ENCODE results near the gene FBXL7.

FBXL7 gene

GRCh38 chr5:15727375-15727774 is 227.4 kb downstream of the FBXL7 start:
- DNase-seq = no peak

DNA sequence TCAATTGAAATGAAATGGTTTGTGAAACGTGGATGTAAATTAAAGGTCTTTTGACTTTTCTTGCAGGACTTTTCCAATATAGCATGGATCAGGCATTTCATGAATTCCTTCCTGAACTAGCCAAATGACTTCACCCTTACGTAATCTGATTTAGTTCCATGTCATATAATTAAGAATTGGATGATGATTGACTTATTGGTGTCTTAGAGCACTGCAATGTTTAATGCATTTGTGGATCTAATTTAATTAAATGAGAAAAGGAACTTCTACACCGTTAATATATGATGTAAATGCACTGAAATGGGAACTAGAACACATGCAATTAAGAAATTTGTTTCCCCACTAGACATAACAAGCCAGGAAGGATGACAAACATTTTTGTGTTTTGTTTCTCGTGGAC is 228.8 kb downstream of the FBXL7 start:
- DNase-seq = no peak

DNA sequence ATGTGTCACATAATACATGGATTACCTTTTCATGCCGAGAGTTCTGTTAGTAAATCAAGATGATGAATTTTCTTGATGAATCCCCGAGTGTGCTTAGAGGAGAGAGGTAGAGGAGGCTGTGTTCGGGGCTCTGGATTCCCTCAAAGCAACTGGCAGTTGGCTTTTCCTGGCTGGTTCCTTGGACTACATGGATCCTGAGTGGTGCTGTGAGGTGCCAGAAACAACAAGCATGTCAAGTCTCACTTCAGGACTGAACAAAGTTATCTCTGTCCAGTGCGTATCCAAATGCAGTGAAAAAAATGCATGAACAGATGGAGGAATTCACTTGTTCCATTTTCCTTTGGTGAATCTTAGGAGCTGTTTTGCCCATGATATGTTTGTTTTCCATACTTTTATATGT is 231.7 kb downstream of the FBXL7 start:
- DNase-seq = no peak

DNA sequence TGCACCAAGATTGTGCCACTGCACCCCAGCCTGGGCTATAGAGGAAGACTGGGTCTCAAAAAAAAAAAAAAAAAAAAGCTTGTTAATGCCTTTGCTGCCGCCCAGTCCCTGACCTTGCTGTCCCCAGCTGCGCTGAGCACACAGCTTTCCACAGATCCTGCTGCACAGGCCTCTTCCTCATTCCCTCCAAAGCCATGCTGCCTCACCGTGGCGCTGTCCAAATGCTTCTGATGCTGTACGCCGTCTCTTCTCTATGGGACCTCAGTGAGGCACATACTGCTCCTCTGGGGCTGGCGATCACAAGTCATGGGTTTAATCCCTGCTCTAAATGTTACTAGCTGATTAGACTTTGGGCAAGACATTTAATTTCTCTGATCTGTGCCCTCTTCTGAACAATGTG is 234.1 kb downstream of the FBXL7 start:
- DNase-seq = no peak

DNA sequence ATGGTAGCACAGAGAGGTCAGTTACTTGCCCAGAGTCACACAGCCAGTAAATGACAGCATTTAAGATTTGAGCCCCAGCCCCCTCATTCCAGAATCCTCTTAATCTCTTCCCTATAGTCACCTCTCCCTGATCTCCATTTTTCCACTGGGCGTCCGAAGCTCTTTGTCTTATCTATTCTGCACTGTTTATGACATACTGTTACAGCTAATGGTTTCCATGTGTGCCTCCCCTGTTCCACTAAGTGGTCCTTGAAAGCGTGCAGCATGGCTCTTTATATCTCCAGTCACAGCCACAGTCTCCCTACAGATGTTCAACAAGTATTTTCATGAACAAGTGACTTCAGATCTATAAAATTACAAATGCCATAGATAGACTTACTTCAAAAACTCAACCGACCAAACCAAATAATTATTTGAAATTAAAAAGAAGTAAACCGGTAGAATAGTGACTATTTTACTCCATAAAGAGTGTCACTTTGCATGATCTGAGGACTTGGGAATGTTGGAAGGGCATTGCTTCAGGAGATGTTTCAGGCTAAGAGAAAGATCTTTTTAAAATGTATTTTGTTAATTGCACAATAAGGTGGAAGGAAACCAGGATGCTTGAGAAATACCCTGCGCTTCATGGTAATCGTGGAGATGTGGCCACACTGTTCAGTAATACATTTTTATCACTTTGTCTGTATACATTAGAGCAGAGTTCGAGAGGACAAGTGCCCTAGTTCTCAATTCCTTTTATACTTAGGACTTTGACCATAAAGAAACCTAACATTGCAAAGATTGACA is 237.2 kb downstream of the FBXL7 start:
- DNase-seq = no peak

GRCh38 chr5:15737871-15738664 is 238.1 kb downstream of the FBXL7 start:
- DNase-seq = no peak

- DNase-seq = no peak
These were observed 240.4 kb downstream of the FBXL7 start for GRCh38 chr5:15740383-15740782.

DNA sequence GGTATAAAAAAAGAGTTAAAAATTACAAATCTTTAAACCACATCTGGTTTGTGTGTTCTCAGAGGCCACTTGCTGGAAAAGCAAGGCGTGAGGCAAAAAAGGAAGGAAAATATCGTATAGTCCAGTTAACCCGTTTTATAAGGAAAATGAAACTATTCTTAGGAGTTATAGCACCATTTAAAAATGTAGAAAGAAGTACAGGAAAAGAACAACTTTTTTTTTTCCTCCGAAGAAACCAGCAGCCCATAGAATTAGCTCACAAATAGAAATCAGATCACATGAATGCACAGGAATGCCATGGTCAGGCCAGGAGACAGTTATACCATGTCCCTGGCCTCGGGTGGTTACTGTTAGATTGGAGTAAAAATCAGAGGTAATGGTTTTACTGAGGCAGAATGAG is 241.6 kb downstream of the FBXL7 start:
- DNase-seq = no peak

- no peak for DNase-seq
These were observed 246.9 kb downstream of the FBXL7 start for GRCh38 chr5:15746833-15747232.

DNA sequence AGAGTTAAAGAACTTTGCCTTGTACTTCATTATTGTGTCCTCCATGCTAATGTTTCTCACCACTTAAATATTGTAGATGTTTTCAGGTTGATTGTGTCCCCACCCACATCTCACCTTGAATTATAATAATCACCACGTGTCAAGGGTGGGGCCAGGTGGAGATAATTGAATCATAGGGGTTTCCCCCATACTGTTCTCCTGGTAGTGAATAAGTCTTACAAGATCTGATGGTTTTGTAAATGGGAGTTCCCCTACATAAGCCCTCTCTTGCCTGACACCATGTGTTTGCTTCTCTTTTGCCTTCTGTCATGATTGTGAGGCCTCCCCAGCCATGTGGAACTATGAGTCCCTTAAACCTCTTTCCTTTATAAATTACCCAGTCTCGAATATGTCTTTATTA is 248.3 kb downstream of the FBXL7 start:
- no peak for DNase-seq

- DNase-seq = no peak
These were observed 252.8 kb downstream of the FBXL7 start for GRCh38 chr5:15752663-15753285.

- no peak for DNase-seq
These were observed 253.8 kb downstream of the FBXL7 start for GRCh38 chr5:15753752-15754151.

DNA sequence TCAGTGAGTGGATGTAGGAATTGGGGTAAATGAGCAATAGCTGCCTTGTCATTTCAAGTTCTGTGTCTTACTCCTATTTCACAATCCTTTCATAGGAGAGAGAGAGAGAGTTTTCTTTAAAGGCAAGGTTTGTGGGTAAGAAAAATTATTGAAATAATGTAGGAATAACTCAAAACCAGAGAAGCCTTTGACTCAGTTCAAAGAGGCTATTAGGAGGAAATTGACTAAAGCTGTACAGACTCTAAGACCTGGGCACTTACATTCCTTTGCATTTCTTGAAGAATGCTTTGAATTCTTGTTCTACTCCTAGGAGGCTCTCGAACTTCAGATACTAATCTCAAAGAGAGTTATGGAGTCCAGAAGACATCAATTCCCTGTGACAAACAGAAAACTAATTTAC is 257.1 kb downstream of the FBXL7 start:
- no peak for DNase-seq

GRCh38 chr5:15757619-15758018 is 257.6 kb downstream of the FBXL7 start:
- DNase-seq = no peak

- no peak for DNase-seq
These were observed 262.7 kb downstream of the FBXL7 start for GRCh38 chr5:15762668-15763067.

GRCh38 chr5:15763754-15764153 is 263.8 kb downstream of the FBXL7 start:
- DNase-seq = no peak

- DNase-seq = no peak
These were observed 269.0 kb downstream of the FBXL7 start for GRCh38 chr5:15768936-15769335.

GRCh38 chr5:15772131-15772530 is 272.2 kb downstream of the FBXL7 start:
- no peak for DNase-seq

DNA sequence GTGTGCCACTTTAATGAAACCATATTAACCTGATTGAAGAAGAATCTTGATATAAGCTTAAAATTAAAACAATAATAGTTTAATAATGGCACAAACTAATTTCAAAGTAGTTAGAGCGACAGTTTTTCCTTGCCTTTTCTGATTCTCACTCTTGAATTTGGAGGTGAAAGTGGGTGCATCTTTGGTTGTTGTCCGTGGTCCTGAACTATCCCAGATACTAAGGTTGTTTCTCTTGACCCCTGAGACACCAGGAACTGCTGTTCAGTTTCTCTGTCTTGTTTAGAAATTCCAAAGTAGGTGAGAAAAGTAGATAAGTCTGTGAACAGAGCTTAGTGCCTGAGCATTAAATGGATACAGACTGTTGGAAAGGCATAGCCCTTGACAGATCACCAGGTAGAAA is 274.7 kb downstream of the FBXL7 start:
- no peak for DNase-seq

GRCh38 chr5:15776346-15776745 is 276.4 kb downstream of the FBXL7 start:
- no peak for DNase-seq

DNA sequence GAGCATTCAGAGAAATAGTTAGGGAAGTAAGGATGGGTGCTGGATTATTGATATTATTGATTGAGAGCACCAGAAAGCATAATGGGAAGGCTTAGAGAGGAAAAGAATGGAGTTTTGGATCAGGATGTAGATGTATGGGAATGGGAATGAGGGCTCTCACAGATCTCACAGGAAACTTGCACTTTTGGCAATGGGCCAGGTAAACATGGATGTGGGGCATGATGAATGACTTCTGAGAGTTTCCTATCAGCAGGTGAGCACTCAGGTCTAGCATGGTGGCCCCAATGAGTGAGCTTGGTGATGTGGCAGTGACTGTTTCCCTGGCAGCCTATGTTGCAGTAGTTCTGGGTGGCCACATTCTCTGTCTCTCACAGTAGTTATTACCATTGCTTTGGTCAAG is 283.8 kb downstream of the FBXL7 start:
- DNase-seq = no peak

GRCh38 chr5:15785531-15785981 is 285.6 kb downstream of the FBXL7 start:
- DNase-seq = no peak

DNA sequence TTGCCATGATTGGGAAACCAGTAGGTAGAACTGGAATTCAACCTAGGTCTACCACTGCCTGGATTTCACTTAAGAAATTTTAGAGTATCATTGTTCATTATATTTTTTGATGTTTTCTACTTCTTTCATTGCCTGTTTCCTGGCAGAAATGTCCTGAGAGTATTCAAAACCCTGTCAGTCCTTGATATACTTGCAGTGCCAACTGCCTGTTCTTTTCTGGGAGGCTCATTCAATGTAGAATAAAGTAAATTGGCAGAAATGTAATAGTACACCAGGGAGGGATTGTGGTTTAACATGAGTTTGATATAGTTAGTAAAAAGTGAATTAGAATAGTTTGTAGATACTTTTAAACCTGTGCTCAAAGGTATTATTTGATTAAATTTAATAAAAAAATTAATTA is 286.3 kb downstream of the FBXL7 start:
- DNase-seq = no peak

- no peak for DNase-seq
These were observed 286.9 kb downstream of the FBXL7 start for GRCh38 chr5:15786884-15787283.

All from bone marrow (tissue), 2 donors.